PC-3 (cell line): ENCODE measurements around the gene PNLIPRP2. TPM values are rescaled to one million over a fixed set of nuclear protein-coding genes. Genes with fewer than 3 reads are reported as not detected.

Source experiments
- ATAC-seq: fragments of 200-7000 bp; cut with Tn5 transposase; 2 replicates; pipeline ENCODE4 v1.9.1; 2020; ENCODE audit warnings: mild to moderate bottlenecking, moderate library complexity
- BruUV-seq: library from RNA; stranded (reverse); fragments of 400-500 nt; replicated peaks from 2 replicates; lab custom pipeline; 2021; lab: Mats Ljungman, UMichigan
- CTCF ChIA-PET: fragments of 300-600 bp; sonication (Branson Sonifier 250); formaldehyde crosslinking; loops from one replicate; lab custom pipeline; 2022; ENCODE audit warnings: antibody characterized with exemption; lab: Charles Lee
- POLR2A ChIA-PET: fragments of 300-600 bp; sonication (Branson Sonifier 250); formaldehyde crosslinking; loops from one replicate; lab custom pipeline; 2022; ENCODE audit warnings: antibody characterized with exemption; ENCODE audit not compliant: unreplicated experiment; lab: Charles Lee
- DNase-seq: peaks from one replicate; pipeline ENCODE4 v3.0.0-alpha.2; 2015
- H2AFZ ChIP-seq: fragments of 300-600 bp; sonication (generic); 2 replicates; pipeline ENCODE4 v1.6.0; 2016; ENCODE audit warnings: antibody characterized with exemption, low read length
- H3F3A ChIP-seq: fragments of 300-600 bp; sonication (generic); one replicate; pipeline ENCODE4 v1.6.0; 2017; ENCODE audit warnings: antibody characterized with exemption, low read length, control low read depth, mild to moderate bottlenecking; ENCODE audit not compliant: unreplicated experiment
- H3K27ac ChIP-seq: fragments of 300-600 bp; sonication (generic); 2 replicates; pipeline ENCODE4 v1.5.1; 2016; ENCODE audit warnings: mild to moderate bottlenecking, low read length
- H3K27me3 ChIP-seq: fragments of 300-600 bp; sonication (generic); 2 replicates; pipeline ENCODE4 v1.6.1; 2016; ENCODE audit warnings: low read length, mixed read lengths
- H3K36me3 ChIP-seq: fragments of 300-600 bp; sonication (generic); 2 replicates; pipeline ENCODE4 v1.6.1; 2016; ENCODE audit warnings: low read depth, mixed run types, low read length, mixed read lengths
- H3K4me1 ChIP-seq: fragments of 300-600 bp; sonication (generic); 2 replicates; pipeline ENCODE4 v1.5.1; 2016; ENCODE audit warnings: low read length; ENCODE audit not compliant: insufficient read depth
- H3K4me2 ChIP-seq: fragments of 300-600 bp; sonication (generic); 2 replicates; pipeline ENCODE4 v1.6.0; 2016; ENCODE audit warnings: low read length
- H3K4me3 ChIP-seq: fragments of 300-600 bp; sonication (generic); 2 replicates; pipeline ENCODE4 v1.5.1; 2016; ENCODE audit warnings: mild to moderate bottlenecking, low read length, mixed read lengths
- H3K79me2 ChIP-seq: fragments of 300-600 bp; sonication (generic); 2 replicates; pipeline ENCODE4 v1.6.1; 2017; ENCODE audit warnings: low read length, mixed read lengths
- H3K9ac ChIP-seq: fragments of 300-600 bp; sonication (generic); 2 replicates; pipeline ENCODE4 v1.6.0; 2016; ENCODE audit warnings: mild to moderate bottlenecking, low read length
- H3K9me2 ChIP-seq: fragments of 300-600 bp; sonication (generic); replicated peaks from 2 replicates; pipeline ENCODE4 v1.6.1; 2016; ENCODE audit warnings: mixed run types, low read length, mixed read lengths
- H3K9me3 ChIP-seq: fragments of 300-600 bp; sonication (generic); 2 replicates; pipeline ENCODE4 v1.6.1; 2016; ENCODE audit warnings: low read length, mixed read lengths
- H4K20me1 ChIP-seq: fragments of 300-600 bp; sonication (generic); 2 replicates; pipeline ENCODE4 v1.6.1; 2016; ENCODE audit warnings: low read length, mixed read lengths
- EZH2 ChIP-seq: fragments of 300-600 bp; sonication (generic); IDR thresholded peaks from one replicate; pipeline ENCODE4 v1.6.1; 2017; ENCODE audit warnings: antibody characterized with exemption, mild to moderate bottlenecking, low read length; ENCODE audit not compliant: unreplicated experiment
- EZH2phosphoT487 ChIP-seq: fragments of 300-600 bp; sonication (generic); IDR thresholded peaks from 2 replicates; pipeline ENCODE4 v1.6.1; 2018; ENCODE audit warnings: mild to moderate bottlenecking, antibody characterized with exemption, low read length, borderline replicate concordance
- intact Hi-C: fragments of 100-400 bp; cut with micrococcal nuclease; formaldehyde crosslinking; loops from 2 replicates; pipeline ENCODE4 v1.9.0; 2023
- total RNA-seq: library from RNA; depleted of rRNA; stranded (reverse); fragments of >200 nt; gene quantifications from 2 replicates; pipeline ENCODE4 v1.2.3, GENCODE V29; 2014
- TF ChIP-seq, protein P1 (sequence below): fragments of 300-600 bp; sonication (generic); conservative IDR thresholded peaks from 2 replicates; pipeline ENCODE4 v1.5.1; 2017; ENCODE audit warnings: antibody characterized with exemption, low read depth, mild to moderate bottlenecking, low read length

PNLIPRP2 gene
- total RNA-seq, 1 experiment from 2014 or later: not detected

- H4K20me1 ChIP-seq: no peaks in the 10 kb centered on the region
- H3K9me2 ChIP-seq: no peaks in the 10 kb centered on the region
- no peaks in the 10 kb centered on the region for H3K4me1 ChIP-seq
- TF ChIP-seq EZH2 (no peak), EZH2phosphoT487 (no peak)
- TF ChIP-seq, protein P1, sequence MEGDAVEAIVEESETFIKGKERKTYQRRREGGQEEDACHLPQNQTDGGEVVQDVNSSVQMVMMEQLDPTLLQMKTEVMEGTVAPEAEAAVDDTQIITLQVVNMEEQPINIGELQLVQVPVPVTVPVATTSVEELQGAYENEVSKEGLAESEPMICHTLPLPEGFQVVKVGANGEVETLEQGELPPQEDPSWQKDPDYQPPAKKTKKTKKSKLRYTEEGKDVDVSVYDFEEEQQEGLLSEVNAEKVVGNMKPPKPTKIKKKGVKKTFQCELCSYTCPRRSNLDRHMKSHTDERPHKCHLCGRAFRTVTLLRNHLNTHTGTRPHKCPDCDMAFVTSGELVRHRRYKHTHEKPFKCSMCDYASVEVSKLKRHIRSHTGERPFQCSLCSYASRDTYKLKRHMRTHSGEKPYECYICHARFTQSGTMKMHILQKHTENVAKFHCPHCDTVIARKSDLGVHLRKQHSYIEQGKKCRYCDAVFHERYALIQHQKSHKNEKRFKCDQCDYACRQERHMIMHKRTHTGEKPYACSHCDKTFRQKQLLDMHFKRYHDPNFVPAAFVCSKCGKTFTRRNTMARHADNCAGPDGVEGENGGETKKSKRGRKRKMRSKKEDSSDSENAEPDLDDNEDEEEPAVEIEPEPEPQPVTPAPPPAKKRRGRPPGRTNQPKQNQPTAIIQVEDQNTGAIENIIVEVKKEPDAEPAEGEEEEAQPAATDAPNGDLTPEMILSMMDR: no peak
- no TSS peak for BruUV-seq
- no peaks in the 10 kb centered on the region for H3F3A ChIP-seq
- POLR2A ChIA-PET: no interaction called here
- H2AFZ ChIP-seq: no peak overlapping the region
- H3K27ac ChIP-seq: no peak overlapping the region
- CTCF ChIA-PET: no interaction called here
- H3K27me3 ChIP-seq: peaks cover 11% of the 10 kb centered on the region; the same call in 1 of the 2 replicates
- ATAC-seq (no peak), DNase-seq (no peak)
- no peak overlapping the region for H3K9ac ChIP-seq
- H3K9me3 ChIP-seq: no peaks in the 10 kb centered on the region
- no peaks in the 10 kb centered on the region for H3K79me2 ChIP-seq
- H3K4me3 ChIP-seq: no peak overlapping the region
- H3K36me3 ChIP-seq: no peaks in the 10 kb centered on the region
- intact Hi-C loops: no loop called here
- H3K4me2 ChIP-seq: no peak overlapping the region
Measured at GRCh38 chr10:116629340-116629739, 8.6 kb downstream of the PNLIPRP2 start.

DNA sequence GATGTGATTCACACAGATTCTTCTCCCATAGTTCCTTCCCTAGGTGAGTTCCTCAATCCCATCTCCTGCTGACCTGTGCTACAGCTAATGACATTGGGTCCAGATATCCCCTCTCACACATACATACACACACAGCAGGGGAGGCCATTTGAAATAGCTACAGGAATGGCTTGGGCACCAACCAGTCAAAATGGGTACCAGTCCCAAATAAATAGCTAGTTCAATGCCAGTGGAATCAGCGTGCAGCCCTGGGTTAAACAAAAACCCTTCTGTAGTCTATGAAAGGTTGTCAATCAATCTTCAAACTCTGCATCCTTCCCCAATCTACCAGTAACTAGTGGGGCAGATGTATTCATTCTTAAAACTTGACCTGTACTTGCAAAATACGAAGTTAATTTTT is 9.3 kb downstream of the PNLIPRP2 start:
- no TSS peak for BruUV-seq
- H3F3A ChIP-seq: no peaks in the 10 kb centered on the region
- H3K4me3 ChIP-seq: no peak overlapping the region
- ATAC-seq (no peak), DNase-seq (no peak)
- ChIA-PET CTCF (no interaction called here), POLR2A (no interaction called here)
- H2AFZ ChIP-seq: no peak overlapping the region
- intact Hi-C loops: no loop called here
- no peak overlapping the region for H3K4me2 ChIP-seq
- H4K20me1 ChIP-seq: no peaks in the 10 kb centered on the region
- H3K27ac ChIP-seq: no peak overlapping the region
- no peaks in the 10 kb centered on the region for H3K79me2 ChIP-seq
- no peaks in the 10 kb centered on the region for H3K36me3 ChIP-seq
- H3K4me1 ChIP-seq: no peaks in the 10 kb centered on the region
- no peaks in the 10 kb centered on the region for H3K9me3 ChIP-seq
- H3K27me3 ChIP-seq: peaks cover 11% of the 10 kb centered on the region; the same call in 1 of the 2 replicates
- no peaks in the 10 kb centered on the region for H3K9me2 ChIP-seq
- H3K9ac ChIP-seq: no peak overlapping the region
- no peak for TF ChIP-seq EZH2phosphoT487
- no peak for TF ChIP-seq EZH2
- TF ChIP-seq, protein P1: no peak

GRCh38 chr10:116631871-116632295 is 11.1 kb downstream of the PNLIPRP2 start:
- BruUV-seq: no TSS peak
- CTCF ChIA-PET: no interaction called here
- POLR2A ChIA-PET: no interaction called here
- H3K4me2 ChIP-seq: no peak overlapping the region
- no peaks in the 10 kb centered on the region for H3K27me3 ChIP-seq
- no peaks in the 10 kb centered on the region for H3K4me1 ChIP-seq
- H2AFZ ChIP-seq: no peak overlapping the region
- H3K27ac ChIP-seq: no peak overlapping the region
- no peaks in the 10 kb centered on the region for H3F3A ChIP-seq
- DNase-seq: no peak
- TF ChIP-seq, protein P1: no peak
- TF ChIP-seq EZH2 (no peak), EZH2phosphoT487 (no peak)
- H3K4me3 ChIP-seq: no peak overlapping the region
- H3K9ac ChIP-seq: no peak overlapping the region
- no peaks in the 10 kb centered on the region for H3K36me3 ChIP-seq
- intact Hi-C loops: no loop called here
- no peaks in the 10 kb centered on the region for H4K20me1 ChIP-seq
- no peak for ATAC-seq
- no peaks in the 10 kb centered on the region for H3K9me3 ChIP-seq
- H3K9me2 ChIP-seq: no peaks in the 10 kb centered on the region
- H3K79me2 ChIP-seq: no peaks in the 10 kb centered on the region
